ENCODE data around the gene SEMA3C.

DNA sequence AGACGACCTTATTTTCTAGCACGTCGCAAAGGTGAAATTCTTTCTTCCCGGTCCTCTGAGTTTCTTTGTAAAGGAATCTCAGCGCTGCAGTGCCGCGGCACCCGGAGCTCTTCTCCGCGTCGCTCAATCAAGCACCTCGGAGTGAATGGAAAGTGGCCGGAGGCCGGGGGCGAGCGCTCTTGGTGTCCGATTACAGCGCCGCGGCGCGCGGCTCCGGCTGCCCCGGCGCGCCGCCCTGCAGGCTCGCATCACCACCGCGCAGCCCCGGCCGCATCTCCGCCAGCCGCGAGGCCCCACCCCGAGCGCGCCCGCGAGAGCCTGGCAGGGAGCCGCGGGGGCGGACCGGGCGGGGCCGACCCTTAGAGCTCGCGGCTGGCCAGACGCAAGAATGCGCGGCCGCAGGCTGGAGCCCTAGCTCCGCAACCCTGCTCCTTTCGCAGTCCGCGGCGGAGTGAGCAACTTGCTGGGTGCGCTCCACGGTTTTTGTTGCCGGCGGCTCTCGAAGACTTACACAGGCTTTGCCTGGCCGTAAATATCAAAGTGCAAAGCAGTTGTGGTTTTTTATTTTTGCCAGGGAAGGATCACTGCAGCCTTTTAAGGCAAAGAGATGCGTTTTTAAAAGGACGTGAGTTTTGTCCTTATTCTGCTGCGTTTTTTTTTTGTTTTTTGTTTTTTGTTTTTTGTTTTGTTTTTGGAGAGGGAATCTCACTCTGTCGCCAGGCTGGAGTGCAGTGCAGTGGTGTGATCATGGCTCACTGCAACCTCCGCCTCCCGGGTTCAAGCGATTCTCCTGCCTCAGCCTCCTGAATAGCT lies at the start of gene SEMA3C:
- TF ChIP-seq, protein P1, sequence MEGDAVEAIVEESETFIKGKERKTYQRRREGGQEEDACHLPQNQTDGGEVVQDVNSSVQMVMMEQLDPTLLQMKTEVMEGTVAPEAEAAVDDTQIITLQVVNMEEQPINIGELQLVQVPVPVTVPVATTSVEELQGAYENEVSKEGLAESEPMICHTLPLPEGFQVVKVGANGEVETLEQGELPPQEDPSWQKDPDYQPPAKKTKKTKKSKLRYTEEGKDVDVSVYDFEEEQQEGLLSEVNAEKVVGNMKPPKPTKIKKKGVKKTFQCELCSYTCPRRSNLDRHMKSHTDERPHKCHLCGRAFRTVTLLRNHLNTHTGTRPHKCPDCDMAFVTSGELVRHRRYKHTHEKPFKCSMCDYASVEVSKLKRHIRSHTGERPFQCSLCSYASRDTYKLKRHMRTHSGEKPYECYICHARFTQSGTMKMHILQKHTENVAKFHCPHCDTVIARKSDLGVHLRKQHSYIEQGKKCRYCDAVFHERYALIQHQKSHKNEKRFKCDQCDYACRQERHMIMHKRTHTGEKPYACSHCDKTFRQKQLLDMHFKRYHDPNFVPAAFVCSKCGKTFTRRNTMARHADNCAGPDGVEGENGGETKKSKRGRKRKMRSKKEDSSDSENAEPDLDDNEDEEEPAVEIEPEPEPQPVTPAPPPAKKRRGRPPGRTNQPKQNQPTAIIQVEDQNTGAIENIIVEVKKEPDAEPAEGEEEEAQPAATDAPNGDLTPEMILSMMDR (IDR thresholded peaks at IDR 0.05): peak in 2 of 4 experiments; percentile 6 to 12
- peak; percentile 70 for TF ChIP-seq POLR2A (IDR thresholded peaks at IDR 0.05)

Data from prostate gland (tissue), 2 donors.